ENCODE results near the gene FEZF1. TPM values are rescaled to one million over a fixed set of nuclear protein-coding genes. Genes with fewer than 3 reads are reported as not detected.

The FEZF1 gene
- total RNA-seq, 2 experiments from 2014 or later, result not detected

DNA sequence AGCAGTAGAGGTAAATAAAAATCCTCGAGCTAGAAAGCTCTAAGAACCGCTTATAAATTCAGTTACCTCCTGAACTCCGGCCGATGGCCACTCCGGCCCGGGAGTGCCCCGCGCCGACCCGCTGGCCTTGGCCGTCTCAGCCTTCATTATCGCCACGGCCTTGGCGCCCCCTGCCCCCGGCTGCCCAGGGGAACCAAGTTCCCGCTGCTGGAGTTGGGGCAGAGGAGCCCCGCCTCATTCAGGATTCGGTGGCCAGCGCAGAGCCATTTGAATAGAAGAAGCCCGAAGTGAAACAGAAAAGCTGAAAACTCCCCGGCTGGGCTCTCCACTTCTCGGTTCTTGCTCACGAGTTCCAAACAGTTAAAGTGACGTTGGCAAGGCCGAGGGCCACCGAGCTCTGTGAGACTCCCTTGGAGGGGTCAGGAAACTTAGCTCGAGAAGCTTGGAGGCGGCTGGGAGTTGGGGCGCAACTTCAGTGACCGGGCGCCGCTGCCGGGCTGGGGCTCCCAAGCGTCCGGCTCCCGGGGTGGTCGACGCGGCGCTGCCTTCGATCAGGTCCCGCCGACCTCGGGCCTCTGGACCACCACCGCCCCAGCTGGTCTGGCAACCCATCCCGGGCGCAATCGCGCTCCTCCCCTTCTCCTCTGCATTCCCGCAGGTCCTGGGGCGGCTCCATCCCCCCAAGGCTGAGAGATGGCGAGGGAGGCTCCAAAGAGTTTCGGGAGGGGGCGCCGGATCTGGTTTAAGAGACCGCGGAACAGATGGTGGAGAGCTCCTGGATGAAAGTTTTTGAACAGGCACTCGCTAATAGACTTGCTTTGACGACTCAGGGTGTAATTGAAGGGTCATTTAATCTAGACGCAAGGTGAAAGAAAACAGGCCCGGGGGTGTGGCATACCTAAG lies 5.8 kb upstream of the FEZF1 start:
- intact Hi-C loops (cut with micrococcal nuclease; ENCODE audit: unreplicated experiment), result no loop called here
- no TSS peak for BruUV-seq (replicated peaks)

GRCh38 chr7:122309421-122309820 lies 4.9 kb upstream of the FEZF1 start:
- Histone ChIP-seq H2AFZ (ENCODE audit: low read length) (no peak overlapping the region), H3K27ac (ENCODE audit: low read depth, low read length, poor library complexity, severe bottlenecking) (no peak overlapping the region), H3K4me2 (ENCODE audit: low read length) (no peak overlapping the region), H3K4me1 (ENCODE audit: insufficient read depth, low read length, poor library complexity, severe bottlenecking) (no peaks in the 10 kb centered on the region), H4K20me1 (ENCODE audit: insufficient read depth, low read length) (no peaks in the 10 kb centered on the region), H3K79me2 (ENCODE audit: insufficient read depth, low read depth, low read length) (no peaks in the 10 kb centered on the region), H3K4me3 (ENCODE audit: low read depth, low read length, poor library complexity, severe bottlenecking) (no peak overlapping the region), H3K36me3 (ENCODE audit: insufficient read depth, low read length) (no peaks in the 10 kb centered on the region), H3K9me3 (ENCODE audit: low read length) (no peaks in the 10 kb centered on the region), H3K9me2 (ENCODE audit: insufficient read depth, low read length) (no peaks in the 10 kb centered on the region)
- intact Hi-C loops (cut with micrococcal nuclease; ENCODE audit: unreplicated experiment), result no loop called here
- BruUV-seq (replicated peaks), result no TSS peak
- TF ChIP-seq EZH2phosphoT487 (IDR thresholded peaks at IDR 0.05; ENCODE audit: borderline replicate concordance, low read depth, low read length) (no peak), CTCF (conservative IDR thresholded peaks at IDR 0.05; ENCODE audit: low read length) (no peak)
- POLR2A ChIA-PET, result no interaction called here
- no peak for DNase-seq (ENCODE audit: low spot score)
- CTCF ChIA-PET (ENCODE audit: unreplicated experiment), result no interaction called here

More for the DNA sequence above, 5.8 kb upstream of the FEZF1 start:
- H2AFZ ChIP-seq (ENCODE audit: low read length), result no peak overlapping the region
- H4K20me1 ChIP-seq (ENCODE audit: insufficient read depth, low read length), result no peaks in the 10 kb centered on the region
- no peak for DNase-seq (ENCODE audit: low spot score)
- no peaks in the 10 kb centered on the region for H3K79me2 ChIP-seq (ENCODE audit: insufficient read depth, low read depth, low read length)
- CTCF ChIA-PET (ENCODE audit: unreplicated experiment), result no interaction called here
- POLR2A ChIA-PET, result no interaction called here
- no peaks in the 10 kb centered on the region for H3K9me3 ChIP-seq (ENCODE audit: low read length)
- H3K27ac ChIP-seq (ENCODE audit: low read depth, low read length, poor library complexity, severe bottlenecking), result no peak overlapping the region
- no peak overlapping the region for H3K4me2 ChIP-seq (ENCODE audit: low read length)
- H3K4me3 ChIP-seq (ENCODE audit: low read depth, low read length, poor library complexity, severe bottlenecking), result no peak overlapping the region
- no peaks in the 10 kb centered on the region for H3K36me3 ChIP-seq (ENCODE audit: insufficient read depth, low read length)
- TF ChIP-seq CTCF (conservative IDR thresholded peaks at IDR 0.05; ENCODE audit: low read length) (no peak), EZH2phosphoT487 (IDR thresholded peaks at IDR 0.05; ENCODE audit: borderline replicate concordance, low read depth, low read length) (no peak)
- no peaks in the 10 kb centered on the region for H3K9me2 ChIP-seq (ENCODE audit: insufficient read depth, low read length)
- H3K4me1 ChIP-seq (ENCODE audit: insufficient read depth, low read length, poor library complexity, severe bottlenecking), result no peaks in the 10 kb centered on the region

- no peak for DNase-seq (ENCODE audit: low spot score)
- TF ChIP-seq EZH2phosphoT487 (IDR thresholded peaks at IDR 0.05; ENCODE audit: borderline replicate concordance, low read depth, low read length) (no peak), CTCF (conservative IDR thresholded peaks at IDR 0.05; ENCODE audit: low read length) (no peak)
- H4K20me1 ChIP-seq (ENCODE audit: insufficient read depth, low read length), result no peaks in the 10 kb centered on the region
- no peaks in the 10 kb centered on the region for H3K4me1 ChIP-seq (ENCODE audit: insufficient read depth, low read length, poor library complexity, severe bottlenecking)
- H3K9me2 ChIP-seq (ENCODE audit: insufficient read depth, low read length), result no peaks in the 10 kb centered on the region
- H3K4me3 ChIP-seq (ENCODE audit: low read depth, low read length, poor library complexity, severe bottlenecking), result no peak overlapping the region
- ChIA-PET POLR2A (no interaction called here), CTCF (ENCODE audit: unreplicated experiment) (no interaction called here)
- H3K9me3 ChIP-seq (ENCODE audit: low read length), result no peaks in the 10 kb centered on the region
- no peak overlapping the region for H2AFZ ChIP-seq (ENCODE audit: low read length)
- intact Hi-C loops (cut with micrococcal nuclease; ENCODE audit: unreplicated experiment), result no loop called here
- no TSS peak for BruUV-seq (replicated peaks)
- no peak overlapping the region for H3K4me2 ChIP-seq (ENCODE audit: low read length)
- H3K36me3 ChIP-seq (ENCODE audit: insufficient read depth, low read length), result no peaks in the 10 kb centered on the region
- H3K79me2 ChIP-seq (ENCODE audit: insufficient read depth, low read depth, low read length), result no peaks in the 10 kb centered on the region
- no peak overlapping the region for H3K27ac ChIP-seq (ENCODE audit: low read depth, low read length, poor library complexity, severe bottlenecking)
These were observed 2.7 kb upstream of the FEZF1 start for GRCh38 chr7:122307228-122307621.
